NCI-H2171 (cell line): ENCODE results near the gene PPP1R26.
"Not testable (repeated sequence)": the region's sequence is repeated elsewhere in the genome, so short reads cannot be mapped to it uniquely, and the experiment has no call there.

Experiments used
- DNase-seq: peaks from one replicate; lab custom pipeline; 2025; lab: John Stamatoyannopoulos, UW

Gene PPP1R26

GRCh38 chr9:135505406-135506187 is 26.0 kb downstream of the PPP1R26 start:
- no peak for DNase-seq

GRCh38 chr9:135506327-135507103 is 26.9 kb downstream of the PPP1R26 start:
- no peak for DNase-seq

GRCh38 chr9:135507104-135508035 is 27.8 kb downstream of the PPP1R26 start:
- no peak for DNase-seq

DNA sequence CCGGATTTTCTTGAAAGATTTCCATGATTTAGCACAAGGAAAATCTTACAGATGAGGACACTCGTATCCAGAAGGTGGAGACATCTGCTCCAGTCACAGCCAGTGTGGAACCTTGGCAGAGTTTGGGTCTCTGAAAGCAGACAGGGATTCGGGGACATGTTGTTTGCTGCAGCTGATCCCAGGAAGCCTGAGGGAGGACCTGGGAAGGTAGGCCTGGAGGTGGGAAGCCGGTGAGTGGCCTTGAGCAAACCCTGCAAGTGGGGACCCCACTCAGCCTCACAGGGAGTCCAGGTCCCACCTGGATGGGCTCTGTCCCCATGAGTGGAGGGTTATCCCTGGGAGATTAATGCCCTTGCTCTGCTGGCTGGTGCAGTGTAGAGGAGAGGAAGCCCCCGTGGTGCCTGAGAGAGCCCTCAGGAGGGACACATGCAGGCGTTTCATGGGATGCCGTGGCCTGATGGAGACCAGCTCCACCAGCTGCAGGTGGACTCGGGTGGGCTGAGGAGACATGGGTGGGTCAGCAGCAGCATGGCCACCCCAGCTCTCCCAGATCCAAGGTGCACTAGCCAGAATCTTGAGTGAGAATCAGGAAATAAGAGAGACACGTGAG is 28.7 kb downstream of the PPP1R26 start:
- DNase-seq = no peak

DNA sequence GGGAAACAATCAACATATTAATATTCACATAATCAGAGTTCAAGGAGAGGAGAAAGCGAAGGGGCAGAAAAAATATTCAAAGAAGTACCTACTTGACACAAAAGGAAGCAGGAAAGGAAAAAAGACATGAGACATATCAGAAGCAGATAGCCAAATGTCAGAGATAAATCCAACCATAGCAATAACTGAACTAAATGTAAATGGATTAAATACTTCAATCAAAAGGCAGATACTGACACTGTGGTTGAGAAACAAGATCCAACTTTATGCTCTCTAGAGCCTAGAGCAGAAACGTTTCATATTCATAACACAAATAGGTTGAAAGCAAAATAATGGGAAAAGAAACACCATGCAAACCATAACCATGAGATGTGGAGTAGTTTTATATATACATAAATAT is 29.9 kb downstream of the PPP1R26 start:
- DNase-seq = no peak

GRCh38 chr9:135512241-135512603 is 32.6 kb downstream of the PPP1R26 start:
- DNase-seq = no peak

- no peak for DNase-seq
Observed at GRCh38 chr9:135512904-135513303, 33.3 kb downstream of the PPP1R26 start.

DNA sequence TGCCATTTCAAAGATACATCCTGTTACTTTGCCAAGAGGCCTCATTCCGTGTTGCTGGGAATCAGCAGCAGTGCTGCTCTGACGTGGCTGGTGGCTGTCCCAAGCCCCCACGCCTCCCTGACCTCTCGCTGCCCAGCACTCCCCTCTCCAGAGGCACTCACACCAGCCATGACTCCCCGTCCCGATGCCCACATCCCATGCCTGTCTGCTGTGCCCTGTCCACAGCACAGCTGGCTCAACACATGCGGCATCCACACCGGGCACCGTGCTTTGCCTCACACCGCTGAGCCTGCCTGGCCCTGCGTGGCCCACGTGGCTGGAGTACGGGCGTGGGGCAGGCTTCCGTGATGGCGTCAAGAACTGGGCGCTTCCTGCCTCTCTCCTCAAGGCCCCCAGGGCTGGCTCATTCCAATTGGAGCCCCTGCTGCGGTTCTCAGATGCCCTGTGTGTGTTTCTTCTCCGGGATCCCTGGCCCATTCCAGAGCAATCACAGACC is 33.8 kb downstream of the PPP1R26 start:
- DNase-seq = no peak

DNA sequence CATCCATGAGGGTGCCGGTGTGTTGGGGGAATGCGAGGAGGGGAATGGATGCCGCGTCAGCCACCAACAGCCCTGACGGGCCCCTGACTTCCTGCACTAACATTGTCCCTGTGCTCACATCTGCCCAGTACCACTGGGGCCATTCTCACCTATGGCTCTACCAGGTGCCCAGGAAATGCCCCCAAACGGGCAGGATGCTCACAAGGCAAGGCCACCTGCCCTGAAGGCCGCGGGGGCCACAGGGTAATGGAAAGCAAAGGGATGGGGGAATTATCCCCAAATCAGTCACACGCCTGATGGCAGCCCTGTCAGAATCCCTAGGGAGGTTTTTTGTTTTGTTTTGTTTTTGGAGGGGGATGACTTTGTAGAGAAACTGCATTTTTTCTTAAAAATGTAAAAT is 34.3 kb downstream of the PPP1R26 start:
- not testable (repeated sequence) for DNase-seq

GRCh38 chr9:135514342-135515082 is 34.9 kb downstream of the PPP1R26 start:
- no peak for DNase-seq

- DNase-seq = no peak
Observed at GRCh38 chr9:135515083-135515951, 35.7 kb downstream of the PPP1R26 start.

GRCh38 chr9:135516132-135516860 is 36.7 kb downstream of the PPP1R26 start:
- DNase-seq = no peak

- DNase-seq = no peak
Observed at GRCh38 chr9:135517407-135517822, 37.8 kb downstream of the PPP1R26 start.

DNA sequence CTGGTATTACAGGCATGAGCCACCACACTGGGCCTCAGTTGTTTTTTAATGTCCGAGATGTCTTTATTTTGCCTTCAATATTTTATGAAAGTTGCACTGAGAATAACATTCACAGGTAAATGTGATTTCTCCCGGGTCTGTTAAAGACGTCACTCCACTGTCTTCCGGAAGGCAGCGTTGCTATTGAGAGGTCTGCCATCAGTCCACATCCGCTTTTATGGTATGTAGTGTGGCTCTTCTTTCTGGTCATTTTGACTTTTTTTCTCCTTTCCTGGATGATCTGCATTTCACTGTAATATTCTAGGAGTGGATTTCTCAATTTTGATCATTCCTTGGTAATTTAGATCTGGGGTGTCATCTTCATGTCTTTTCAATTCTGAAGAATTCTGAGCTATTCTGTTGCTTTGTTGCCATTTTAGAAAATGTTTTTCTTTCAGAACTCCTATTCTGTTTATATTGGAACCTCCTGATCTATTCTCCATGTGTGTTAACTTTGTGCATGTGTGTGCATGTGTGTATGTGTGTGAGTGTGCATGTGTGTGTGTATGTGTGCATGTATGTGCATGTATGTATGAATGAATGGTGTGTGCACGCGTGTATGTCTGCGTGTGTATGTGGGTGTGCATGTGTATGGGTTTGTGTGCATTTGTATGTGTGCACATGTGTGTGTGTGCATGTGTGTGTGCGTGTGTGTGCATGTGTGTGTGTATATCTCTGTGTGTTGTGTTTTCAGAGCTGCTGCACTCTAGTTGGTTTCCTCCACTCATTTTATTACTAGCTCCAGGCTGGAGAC is 39.8 kb downstream of the PPP1R26 start:
- no peak for DNase-seq

GRCh38 chr9:135520916-135521607 is 41.5 kb downstream of the PPP1R26 start, which contains the start of gene LCN1:
Gene LCN1, plus strand, starts transcription at chr9:135521440. Its CDS starts 58 bp downstream, at chr9:135521498.
- no peak for DNase-seq

GRCh38 chr9:135521608-135522095 is 42.1 kb downstream of the PPP1R26 start:
- DNase-seq = no peak

DNA sequence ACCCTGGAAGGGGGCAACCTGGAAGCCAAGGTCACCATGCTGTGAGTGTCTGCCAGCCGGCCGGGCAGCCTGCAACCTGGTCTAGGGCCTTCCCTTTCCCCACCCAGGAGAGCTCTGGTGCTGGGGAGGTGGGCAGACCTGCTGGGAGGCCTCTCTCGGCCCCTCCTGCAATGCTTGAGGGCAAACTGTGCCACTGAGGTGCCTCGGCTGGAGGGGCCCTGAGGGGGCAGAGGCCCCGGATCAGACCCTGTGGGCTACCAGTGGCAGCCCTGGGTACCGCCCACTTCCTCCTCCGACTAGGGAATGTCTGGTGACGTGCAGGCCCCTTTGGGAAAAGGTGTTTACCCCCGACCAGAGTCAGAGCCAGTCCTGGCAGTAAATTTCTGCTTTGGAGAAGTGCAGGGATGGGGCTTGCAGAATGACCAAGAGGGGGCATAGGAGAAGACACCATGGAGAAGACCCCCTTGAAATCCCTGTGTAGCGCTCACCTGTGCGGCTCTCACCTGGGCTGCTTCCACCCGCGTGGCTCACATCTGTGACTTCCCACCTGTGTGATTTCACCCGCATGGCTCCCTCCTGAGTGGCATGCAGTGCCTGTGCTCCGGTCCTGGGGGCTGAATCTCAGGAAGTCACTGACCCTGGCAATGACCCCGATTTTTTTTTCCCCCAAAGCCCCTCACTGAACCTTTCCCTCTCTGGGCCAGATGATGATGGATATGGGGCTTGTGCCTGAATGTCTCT is 42.7 kb downstream of the PPP1R26 start:
- DNase-seq = no peak
